RCC 7860 (cell line): Measurements from ENCODE around the gene PRRT3.
"Not testable (repeated sequence)": the region's sequence is repeated elsewhere in the genome, so short reads cannot be mapped to it uniquely, and the experiment has no call there.

Experiments
- DNase-seq: peaks from one replicate; pipeline ENCODE4 v3.0.0-alpha.2; 2015; ENCODE audit warnings: low spot score
- FAIRE-seq: peaks from 2 replicates; lab custom pipeline; 2012; peaks lifted over from hg19 to GRCh38; lab: Jason Lieb, UNC

The PRRT3 gene

GRCh38 chr3:9899289-9899791, 52.9 kb downstream of the PRRT3 start:
- FAIRE-seq (no peak), DNase-seq (no peak)

DNA sequence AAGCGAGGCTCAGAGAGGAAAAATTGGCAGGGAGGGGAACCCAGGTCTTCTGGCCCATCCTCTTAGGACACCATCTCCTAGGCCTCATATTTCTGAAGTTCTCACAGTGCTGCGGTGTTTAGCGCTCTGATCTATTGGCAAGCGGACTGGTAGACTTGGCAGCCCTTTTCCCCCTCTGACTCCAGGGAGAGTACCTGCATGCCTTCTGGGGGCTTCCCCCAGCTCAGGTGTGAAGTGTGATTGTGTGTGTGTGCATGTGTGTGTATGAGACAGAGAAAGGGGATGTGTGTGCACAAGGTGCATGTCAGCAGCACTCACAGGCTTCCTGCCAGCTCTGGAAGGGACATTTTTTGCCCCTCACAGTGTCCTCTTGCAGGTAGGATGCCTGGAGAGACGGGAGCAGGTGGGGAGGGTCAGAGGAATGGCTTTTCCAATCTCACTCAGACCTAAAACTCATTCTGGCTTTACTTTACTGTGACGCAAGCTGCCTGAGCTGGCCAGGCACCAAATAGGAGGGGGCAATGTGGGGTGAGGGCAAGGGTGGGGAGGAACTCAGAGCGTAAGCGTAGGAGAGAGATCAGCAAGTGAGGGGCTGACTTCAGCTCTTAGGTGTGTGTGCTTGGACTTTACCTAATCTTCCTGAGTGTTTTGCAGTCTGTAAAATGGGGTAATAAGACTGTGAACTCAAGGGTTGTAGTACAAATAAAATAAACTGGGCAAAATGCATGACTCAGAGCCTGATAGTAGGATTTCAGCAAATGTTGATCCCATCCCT, 53.6 kb downstream of the PRRT3 start:
- no peak for DNase-seq
- no peak for FAIRE-seq

DNA sequence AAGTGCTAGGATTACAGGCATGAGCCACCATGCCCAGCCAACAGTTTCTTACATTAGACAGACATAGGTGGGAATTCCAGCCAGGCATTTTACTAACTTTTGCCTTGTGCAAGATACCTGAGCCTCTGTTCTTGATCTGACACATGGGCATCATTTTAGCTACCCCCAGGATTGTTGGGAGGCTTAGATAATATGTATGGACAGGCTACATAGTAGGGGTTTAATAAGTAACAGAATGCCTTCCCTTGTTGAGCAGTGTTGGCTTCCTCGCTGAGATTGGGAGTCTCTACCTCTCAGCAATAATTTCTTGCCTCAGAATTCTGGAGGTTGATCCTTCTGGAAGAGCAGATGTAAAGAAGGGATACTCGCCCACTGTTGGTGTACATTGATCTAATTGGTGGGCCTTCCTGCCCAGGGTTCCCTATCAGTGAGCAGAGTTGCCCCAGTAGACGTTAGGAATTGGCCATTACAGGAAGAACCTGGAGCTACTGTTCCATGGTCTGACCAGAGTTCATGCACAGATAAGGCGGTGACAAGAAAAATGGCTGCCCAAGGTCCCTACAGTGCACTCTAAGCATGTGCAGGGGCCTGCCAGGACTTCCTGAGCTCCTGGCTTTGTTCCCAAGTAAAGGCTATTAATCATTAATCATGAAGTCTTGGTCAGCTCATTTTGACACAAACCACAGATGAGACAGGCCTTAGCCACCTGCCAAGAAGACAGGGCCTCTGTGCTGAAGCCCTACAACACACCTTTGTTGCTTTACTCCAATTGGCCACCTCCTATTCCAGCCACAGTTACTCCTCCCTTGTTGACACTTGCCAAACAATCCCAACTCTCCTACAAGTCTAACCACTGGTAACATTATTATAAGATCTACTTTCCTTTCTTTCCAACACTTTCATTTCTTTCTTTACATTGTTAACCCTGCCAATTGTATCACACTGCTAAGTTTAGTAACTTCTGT, 54.5 kb downstream of the PRRT3 start:
- FAIRE-seq (peak; percentile 83), DNase-seq (peak; percentile 93)

GRCh38 chr3:9896755-9897407, 55.3 kb downstream of the PRRT3 start:
- not testable (repeated sequence) for DNase-seq

DNA sequence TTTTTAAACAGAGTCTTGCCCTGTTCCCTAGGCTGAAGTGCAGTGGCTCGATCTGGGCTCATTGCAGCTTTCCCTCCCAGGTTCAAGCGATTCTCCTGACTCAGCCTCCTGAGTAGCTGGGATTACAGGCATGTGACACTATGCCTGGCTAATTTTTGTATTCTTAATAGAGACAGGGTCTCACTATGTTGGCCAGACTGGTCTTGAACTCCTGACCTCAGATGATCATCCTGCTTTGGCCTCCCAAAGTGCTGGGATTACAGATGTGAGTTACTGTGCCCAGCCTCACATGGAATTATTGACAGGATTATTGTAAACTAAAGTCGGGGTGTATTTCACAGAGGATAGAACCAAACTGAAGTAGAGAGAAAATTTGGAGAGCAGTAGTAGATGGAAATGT, 56.5 kb downstream of the PRRT3 start:
- DNase-seq, FAIRE-seq: not testable (repeated sequence)

More at GRCh38 chr3:9896755-9897407, 55.3 kb downstream of the PRRT3 start:
- FAIRE-seq: not testable (repeated sequence)
